HG03354 (cell line): ENCODE data around the gene CPM.

Experiments used
- ATAC-seq: cut with Tn5 transposase; IDR thresholded peaks from one replicate; pipeline ENCODE4 v1.9.1; 2021; ENCODE audit warnings: mild to moderate bottlenecking; ENCODE audit not compliant: unreplicated experiment, poor library complexity, severe bottlenecking

The CPM gene

DNA sequence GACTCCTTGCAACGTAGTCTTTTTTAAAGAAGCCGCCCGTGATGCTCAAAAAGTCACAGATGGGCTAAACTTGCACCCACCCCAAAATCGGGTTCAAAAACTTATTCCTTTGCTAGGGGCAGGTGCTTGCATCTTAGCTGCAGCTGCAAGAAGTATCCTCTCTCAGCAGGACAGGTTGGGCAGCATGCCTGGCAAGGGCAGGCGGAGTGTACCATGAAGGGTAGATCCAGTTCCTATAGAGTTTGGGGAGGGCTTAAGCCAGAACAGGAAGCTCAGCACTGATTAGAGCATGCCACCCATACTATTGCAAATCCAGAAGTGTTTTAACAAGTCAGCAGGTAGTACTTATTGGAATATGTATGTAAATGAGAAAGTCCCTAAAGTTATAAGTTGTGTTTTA lies 48.7 kb downstream of the CPM start:
- no peak for ATAC-seq

DNA sequence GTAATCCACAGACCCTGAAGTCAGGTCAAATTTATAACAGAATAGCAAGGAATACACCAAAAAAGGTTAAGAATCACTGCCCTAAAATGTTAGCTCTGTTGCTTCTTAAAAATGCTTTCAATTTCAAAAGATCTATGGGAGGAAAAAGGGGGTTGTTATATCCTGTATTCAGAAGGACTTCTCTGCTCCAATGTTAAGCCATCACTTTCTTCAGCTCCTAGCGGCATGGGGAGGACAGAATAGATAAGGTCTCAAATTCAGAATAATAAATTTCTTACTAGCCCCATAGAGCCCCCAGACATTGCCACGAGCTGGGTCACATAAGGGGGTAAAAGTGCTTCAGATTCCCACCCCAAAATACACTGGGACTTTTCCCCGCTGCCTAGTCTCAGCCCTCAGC lies 49.8 kb downstream of the CPM start:
- ATAC-seq = no peak

DNA sequence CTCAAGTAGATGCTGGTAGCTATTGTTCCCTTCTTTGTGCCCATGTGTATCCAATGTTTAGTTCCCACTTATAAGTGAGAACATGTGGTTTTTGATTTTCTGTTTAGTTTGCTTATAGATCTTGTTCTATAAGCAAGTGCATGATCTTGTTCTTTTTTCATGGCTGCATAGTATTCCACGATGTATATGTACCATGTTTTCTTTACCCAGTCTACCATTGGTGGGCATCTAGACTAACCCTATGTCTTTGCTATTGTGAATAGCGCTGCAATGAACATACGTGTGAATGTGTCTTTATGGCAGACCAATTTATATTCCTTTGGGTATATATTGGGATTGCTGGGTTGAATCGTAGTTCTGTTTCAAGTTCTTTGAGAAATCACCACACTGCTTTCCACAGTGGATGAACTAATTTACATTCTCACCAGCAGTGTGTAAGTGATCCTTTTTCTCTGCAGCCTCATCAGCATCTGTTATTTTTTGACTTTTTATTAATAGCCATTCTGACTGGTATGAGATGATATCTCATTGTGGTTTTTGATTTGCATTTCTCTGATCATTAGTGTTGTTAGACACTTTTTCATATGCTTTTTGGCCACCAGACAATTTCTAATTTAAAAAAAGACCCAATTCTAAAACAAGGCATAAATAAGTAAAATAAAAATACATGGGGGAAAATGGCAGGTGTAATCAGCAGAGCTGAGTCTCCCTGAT lies 50.6 kb downstream of the CPM start:
- ATAC-seq = no peak

DNA sequence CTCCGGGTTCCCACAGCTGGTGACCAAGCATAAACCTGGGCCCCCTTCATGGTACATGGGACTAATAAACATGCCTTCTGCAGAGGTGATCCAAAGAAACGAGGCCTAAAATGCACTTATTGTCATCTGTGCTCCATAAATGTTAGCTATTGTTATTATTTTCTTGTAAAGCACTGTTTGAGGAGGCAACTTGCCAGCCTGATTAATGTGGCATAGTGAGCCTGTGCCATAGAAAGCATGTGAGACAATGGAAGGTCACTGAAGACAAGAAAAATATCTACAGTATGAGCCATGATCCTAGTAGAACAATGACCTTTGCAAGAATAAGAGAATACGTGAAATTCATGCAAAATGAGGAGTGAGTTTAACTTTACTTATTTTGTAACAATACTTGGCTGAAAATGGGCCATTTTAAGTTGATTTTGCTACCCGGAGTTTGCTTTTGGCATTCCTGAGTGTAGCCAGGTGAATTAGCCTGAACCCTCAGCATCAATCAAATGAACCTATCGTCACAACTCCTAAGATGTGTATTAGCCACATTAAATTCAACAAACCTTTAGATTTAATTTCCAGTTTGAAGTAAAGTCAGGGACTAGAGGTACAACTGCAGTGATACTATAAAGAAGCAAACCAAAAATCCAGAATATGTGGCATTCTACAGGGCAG lies 52.2 kb downstream of the CPM start:
- no peak for ATAC-seq

DNA sequence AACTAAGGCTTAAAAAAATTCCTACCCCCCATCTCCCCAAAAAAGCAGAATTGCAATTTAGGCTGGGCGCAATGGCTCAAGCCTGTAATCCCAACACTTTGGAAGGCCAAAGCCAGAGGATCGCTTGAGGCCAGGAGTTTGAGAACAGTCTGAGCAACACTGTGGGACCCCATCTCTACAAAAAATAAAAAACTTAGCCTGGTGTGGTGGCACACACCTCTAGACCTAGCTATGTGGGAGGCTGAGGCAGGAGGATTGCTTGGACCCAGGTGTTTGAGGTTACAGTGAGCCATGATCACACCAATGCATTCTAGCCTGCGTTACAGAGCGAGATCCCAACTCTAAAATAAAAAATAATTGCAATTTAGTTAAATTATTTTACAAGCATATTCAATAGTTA lies 54.1 kb downstream of the CPM start:
- ATAC-seq = no peak

DNA sequence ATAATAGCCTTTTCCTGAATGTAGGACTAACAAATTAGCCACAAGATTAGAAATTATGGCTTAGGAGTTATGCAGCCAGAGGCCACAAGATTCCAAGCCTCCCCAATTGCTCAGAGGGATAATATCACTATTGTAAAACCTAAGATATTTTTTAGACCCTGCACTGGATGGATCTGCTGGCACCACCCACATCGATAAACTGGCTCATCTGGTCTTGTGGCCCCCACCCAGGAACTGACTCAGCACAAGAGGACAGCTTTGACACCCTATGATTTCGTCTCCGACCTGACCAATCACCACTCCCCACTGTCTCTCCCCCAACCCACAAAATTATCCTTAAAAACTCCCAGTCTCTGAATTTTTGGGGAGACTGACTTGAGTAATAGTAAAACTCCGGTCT lies 54.7 kb downstream of the CPM start:
- no peak for ATAC-seq

DNA sequence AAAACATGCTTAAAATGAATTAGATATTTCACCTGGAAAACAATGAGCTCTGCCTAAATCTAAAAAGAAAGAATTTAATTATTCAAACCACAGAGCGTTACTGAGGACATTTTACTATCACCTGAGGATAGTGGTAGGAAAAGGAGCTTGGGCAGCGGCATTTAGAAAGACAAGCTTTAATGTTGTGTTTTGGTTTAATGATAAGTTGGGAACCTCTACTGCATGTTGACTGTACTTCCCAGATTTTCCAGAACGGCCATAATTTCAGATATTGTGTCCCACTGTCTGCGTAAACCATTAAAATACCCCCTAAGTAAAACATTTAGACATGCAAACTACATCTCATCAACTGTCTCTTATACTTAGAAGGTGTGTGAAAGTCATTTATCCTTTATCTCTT lies 55.4 kb downstream of the CPM start:
- no peak for ATAC-seq

DNA sequence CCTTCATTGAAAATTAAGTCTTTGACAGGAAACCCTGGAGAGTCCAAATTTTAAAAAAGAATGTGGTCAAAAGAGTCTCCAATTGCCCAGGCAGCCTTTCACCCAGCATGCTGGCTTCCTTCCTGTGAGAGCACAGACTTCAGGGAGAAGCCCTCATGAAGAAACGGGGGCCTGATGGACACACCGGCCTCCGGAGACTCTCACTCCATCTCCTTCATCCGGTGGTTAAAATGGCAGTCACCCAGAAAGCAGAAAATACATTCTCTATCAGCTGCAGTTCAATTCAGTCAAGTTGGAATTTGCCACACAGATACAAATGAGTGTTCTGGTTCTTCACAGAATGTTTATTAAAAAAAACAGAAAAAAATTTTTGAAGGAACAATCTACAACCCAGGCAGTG lies 56.5 kb downstream of the CPM start:
- ATAC-seq = no peak

DNA sequence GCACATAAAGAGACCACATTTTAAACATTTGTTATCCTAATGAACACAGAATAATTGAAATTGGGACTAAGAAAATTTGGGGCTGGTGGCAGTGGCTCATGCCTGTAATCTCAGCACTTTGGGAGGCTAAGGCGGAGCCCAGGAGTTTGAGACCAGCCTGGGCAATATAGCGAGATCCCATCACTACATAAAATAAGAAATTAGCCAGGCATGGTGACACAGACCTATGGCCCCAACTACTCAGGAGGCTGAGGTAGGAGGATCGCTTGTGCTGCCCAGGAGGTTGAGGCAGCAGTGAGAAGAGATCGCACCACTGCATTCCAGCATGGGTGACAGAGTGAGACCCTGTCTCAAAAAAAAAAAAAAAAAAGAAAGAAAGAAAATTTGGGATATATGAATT lies 59.7 kb downstream of the CPM start:
- no peak for ATAC-seq

DNA sequence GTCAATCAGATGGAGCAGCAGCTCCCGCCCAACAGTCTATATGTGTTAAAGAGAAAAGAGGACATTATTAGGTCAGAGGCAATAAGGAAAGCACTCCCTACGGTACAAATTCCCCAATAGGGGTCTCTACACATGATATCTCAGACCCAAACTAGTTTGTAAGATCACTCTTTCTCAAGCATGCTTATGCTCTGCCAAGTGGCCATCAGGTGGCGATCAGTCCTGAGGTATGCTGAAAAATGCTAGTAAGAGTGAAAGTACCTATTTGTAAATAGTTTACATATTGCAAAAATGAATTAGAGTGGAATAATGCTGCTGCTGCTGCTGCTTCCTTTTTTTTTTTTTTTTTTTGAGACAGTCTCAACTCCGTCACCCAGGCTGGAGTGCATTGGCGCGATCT lies 61.0 kb downstream of the CPM start:
- ATAC-seq = peak; percentile 68

DNA sequence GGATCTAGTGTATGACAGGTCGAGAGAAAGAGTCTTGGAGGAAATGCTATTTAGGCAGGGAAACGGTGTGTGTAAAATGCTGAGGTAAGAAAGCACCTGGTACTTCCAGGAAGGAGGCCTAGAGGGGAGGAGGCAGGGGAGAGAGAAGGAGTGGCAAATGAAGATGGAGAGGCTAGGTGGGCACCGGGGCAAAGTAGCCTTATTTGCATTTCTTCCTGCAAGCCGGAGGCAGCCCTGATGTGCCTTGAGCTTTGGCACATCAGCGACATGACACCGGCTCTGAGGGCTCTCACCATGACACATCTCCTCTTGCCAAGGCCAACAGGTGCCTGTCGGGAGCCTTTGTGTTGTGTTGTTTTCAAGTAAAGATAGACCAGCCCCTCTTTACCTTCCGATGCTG lies 61.6 kb downstream of the CPM start:
- no peak for ATAC-seq

DNA sequence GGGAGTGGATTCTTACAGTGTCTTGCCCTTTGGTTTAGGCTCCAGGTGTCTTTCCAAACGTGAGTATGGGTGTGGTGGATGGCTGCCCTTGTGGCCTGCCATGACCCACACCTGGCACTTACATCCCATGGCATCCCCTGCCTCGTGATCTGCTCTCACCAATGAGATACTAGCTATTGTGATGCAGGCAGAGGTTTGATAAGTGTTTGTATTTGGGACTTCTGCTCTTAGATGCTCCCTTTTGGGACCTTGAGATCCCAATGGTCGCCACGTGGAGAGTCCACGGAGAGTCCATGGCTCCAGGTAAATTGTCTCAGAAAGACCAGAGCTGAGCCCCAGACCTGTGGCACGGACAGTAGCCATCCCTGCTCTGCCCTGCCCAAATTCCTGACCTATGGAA lies 62.5 kb downstream of the CPM start:
- ATAC-seq = no peak

DNA sequence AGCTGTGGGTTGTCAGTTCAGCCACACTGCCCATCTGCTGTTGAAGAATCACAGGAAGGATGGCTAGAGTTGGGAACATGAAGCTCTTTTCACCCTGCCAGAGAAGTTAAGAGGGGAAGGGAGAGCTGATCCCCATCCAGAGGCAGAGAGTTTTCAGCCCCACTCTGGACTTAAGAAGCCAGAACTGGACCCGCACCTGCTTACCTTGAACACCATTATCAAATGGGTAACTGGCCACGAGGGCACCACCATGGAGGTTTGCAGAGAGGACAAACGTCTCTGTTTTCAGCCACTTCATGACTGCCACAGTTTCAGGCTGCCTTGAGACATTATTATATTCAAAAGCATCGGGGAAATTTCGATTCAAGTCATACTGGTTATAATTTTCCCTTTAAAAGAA lies 63.0 kb downstream of the CPM start:
- ATAC-seq = no peak

DNA sequence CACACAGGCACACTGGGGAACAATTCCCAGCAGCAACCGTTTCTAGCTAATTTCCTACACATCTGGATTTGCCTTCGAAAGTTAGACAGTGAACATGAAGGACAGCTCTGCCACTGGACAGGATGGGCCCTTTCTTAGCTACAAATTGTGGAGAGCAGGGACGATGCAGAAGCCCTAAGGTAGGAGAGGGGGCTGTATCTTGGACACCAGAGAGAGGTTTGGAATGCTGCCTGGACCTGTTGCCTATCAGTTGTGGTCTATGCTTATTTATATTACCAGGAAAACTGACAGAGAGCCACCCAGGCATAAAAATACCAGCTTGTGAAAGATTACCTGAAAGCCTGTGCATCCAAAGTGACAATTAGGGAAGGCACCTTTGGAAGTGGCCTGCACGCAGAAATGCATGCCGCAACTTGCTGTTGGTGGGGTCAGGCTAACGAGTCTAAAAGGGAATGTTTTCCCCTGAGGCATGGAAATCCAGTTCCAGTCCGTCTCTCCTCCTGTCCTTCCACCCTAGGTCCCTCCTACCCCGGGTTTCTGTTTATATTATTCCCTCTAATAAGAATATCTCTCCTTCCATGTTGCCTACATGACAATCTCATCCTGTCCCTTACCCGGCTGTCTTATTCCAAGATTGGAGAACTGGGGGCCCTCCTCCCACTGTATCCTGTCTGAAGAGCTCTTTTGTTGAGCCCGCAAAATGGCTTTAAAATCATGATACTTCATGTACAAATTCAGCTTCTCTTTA lies 64.8 kb downstream of the CPM start:
- no peak for ATAC-seq

DNA sequence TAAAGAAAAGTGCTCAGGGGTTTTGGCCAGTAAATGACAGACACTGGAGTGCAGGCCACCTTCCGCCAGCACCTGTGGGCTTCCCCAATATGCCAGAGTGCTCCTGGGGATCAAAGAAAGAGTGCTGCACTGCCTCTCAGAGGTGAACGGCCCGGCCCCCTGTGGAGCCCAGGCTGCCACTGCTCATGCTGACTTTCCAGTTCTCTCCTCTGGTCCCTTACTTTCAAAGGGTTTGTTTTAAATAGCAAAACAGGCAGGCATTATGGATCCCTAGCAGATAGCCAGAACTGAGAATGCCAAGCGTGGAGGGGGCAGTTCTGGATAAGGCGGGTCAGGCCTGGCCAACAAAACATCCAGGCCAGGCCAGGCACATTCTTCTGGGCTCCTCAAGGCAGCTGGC lies 65.4 kb downstream of the CPM start:
- ATAC-seq = no peak

DNA sequence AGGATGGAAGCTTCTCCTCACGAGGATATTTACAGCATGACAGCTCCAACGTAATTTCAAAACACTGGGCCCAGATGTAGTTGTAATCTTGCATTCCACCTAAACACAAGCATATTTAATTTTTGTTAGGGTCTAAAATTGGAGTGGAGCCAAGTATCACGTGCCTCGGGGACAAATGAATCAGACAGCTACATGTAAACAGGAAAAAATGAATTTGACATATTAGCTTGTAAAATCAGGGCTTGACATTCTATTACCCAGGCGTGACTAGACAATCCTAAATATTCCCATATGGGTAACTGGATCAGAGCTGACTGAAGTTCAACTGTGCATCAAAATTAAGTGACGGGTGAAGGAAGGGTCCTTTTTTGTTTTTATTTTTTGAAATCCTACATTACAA lies 66.0 kb downstream of the CPM start:
- no peak for ATAC-seq

DNA sequence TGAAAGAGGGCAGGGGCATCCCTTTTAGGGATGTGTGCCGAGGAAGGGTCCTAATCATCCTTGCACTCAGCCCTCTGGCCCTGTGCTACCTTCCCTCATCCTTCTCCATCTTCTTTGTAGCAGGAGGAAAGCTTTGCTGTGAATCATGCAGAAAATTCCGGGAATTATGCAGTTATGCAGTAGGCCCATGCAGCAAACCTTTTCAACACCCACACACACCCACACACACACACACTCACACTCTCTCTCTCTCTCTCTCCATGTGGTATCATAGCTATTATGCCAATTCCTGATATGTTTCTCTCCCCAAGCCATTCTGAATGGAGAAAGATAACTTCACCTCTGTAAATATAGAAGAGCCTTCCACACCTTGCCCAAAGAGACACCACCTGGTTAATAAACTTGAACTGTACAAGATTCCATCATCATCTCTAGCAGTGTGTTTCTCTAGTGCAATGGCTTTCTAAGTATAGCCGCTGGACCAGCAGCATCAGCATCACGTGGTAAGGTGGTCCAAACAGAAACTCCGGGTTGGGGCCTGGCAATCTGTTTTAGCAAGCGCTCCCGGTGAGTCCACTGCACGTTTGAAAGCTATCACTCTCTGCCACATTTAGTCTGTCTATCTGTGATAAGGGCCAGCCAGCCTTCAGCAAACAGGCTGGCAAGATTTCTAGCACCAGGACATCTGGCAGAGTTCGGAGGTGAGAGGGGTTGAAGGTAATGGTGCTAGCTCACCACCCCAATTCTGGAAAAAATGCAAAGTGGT lies 67.4 kb downstream of the CPM start:
- ATAC-seq = no peak

DNA sequence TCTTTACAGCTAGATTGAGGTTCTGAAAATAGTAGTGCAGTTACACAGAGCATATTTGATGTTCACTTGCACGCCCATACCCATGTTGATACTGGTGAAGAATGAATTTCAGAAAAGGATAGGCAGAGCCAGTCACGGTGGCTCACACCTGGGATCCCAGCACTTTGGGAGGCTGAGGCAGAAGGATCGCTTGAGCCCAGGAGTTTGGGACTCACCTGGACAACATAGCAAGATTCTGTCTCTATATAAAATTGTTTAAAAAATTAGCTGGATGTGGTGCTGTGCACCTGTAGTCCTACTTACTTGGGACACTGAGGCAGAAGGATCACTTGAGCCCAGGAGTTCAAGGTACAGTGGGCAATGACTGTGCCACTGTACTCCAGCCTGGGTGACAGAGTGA lies 68.4 kb downstream of the CPM start:
- ATAC-seq = no peak

DNA sequence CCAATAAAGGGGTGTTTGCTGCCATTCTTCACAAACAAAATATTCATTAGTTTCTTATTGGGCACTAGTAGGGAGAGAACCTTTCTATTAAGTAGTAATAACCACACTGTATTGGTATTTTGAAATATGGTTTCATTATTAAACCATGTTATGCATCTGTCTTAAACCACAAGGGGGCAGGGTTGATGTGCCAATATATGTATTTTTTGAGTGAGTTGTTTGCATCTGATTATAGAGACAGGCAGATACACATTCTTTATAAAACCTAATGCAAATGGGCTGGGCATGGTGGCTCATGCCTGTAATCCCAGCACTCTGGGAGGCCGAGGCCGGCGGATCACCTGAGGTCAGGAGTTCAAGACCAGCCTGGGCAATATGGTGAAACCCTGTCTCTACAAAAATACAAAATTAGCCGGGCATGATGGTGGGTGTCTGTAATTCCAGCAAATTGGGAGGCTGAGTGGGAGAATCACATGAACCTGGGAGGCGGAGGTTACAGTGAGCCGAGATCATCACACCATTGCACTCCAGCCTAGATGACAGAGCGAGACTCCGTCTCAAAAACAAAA lies 69.0 kb downstream of the CPM start:
- ATAC-seq = peak; percentile 85

DNA sequence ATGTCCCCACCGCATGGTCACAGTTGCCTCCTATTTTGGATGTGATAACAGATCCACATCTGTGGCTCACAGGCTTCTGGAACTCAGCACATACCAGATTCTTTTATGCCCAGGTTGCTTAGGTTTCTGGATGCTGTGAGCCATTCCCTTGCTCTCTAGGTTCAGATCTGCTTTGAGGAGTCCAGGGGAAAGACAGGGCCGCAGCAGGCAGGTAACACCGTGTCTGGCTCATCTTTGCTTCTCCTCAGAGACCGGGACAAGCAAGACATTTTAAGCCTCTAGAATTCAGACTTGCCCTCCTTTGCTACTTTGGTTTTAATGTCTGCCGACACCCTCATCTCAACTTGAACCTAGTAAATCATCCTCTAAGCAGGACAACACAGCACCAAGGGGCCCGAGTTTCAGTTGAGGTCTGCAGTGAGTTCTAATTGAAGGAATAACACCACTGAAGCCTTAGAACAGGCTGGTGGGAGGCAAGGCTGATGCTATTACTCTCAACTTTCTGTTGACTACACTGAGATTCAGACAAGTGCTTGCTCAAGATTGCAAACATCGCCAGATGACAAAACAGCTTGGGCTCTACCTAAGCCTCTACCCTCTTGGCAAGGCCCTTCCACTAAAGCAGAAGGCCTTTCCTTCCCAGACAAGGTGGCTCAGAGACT lies 69.7 kb downstream of the CPM start:
- peak; percentile 8 for ATAC-seq
